K562 (cell line): ENCODE results near the gene TARS3. TPM values are rescaled to one million over a fixed set of nuclear protein-coding genes. Genes with fewer than 3 reads are reported as not detected.

Experiments
- ATF7 ChIP-seq: fragments of 450-650 bp; IDR thresholded peaks from 2 replicates; pipeline ENCODE4 v1.7.1; 2014; ENCODE audit warnings: mild to moderate bottlenecking, moderate library complexity
- BMI1 ChIP-seq: fragments of 150-350 bp; IDR thresholded peaks from 2 replicates; pipeline ENCODE4 v1.6.1; 2014; ENCODE audit warnings: low read length
- ELF2 ChIP-seq: fragments of 250-450 bp; sonication (Bioruptor Pico); IDR thresholded peaks from 2 replicates; pipeline ENCODE4 v1.5.0; 2021; ENCODE audit warnings: mild to moderate bottlenecking
- HNRNPLL ChIP-seq: fragments of 200-400 bp; formaldehyde crosslinking; IDR thresholded peaks from 2 replicates; pipeline ENCODE4 v1.6.1; 2017; ENCODE audit warnings: low read length, low read depth, mild to moderate bottlenecking; ENCODE audit not compliant: poor library complexity, severe bottlenecking
- HNRNPUL1 ChIP-seq: fragments of 200-400 bp; formaldehyde crosslinking; IDR thresholded peaks from 2 replicates; pipeline ENCODE4 v1.6.1; 2017; ENCODE audit warnings: low read length
- MBD2 ChIP-seq: sonication (generic); IDR thresholded peaks from 2 replicates; pipeline ENCODE4 v1.6.1; 2016; ENCODE audit warnings: low read depth, borderline replicate concordance
- NCOA6 ChIP-seq: fragments of 450-650 bp; IDR thresholded peaks from 2 replicates; pipeline ENCODE4 v1.6.1; 2017; ENCODE audit warnings: mild to moderate bottlenecking
- NR2C2 ChIP-seq, 2 experiments: fragments of 200-800 bp in 1 of 2; sonication (Bioruptor generic) in 1 of 2; sonication (generic) in 1 of 2; formaldehyde crosslinking in 1 of 2; IDR thresholded peaks; 2 replicates each; pipeline versions ENCODE4 v1.6.1 to v1.8.0; 2016 to 2022; ENCODE audit warnings: mild to moderate bottlenecking in 1 of 2, missing compliant biosample characterization in 1 of 2, missing genetic modification characterization in 1 of 2, missing genetic modification reagents in 1 of 2
- POLR3G ChIP-seq: IDR thresholded peaks from 2 replicates; pipeline ENCODE4 v1.6.1; 2011; ENCODE audit not compliant: insufficient read length, insufficient replicate concordance; ENCODE audit errors: extremely low read depth
- TEAD2 ChIP-seq: fragments of 450-650 bp; IDR thresholded peaks from 2 replicates; pipeline ENCODE4 v1.6.1; 2016; ENCODE audit warnings: missing genetic modification characterization, control low read depth, missing compliant biosample characterization
- ZEB2 ChIP-seq: fragments of 450-650 bp; IDR thresholded peaks from 2 replicates; pipeline ENCODE4 v1.6.1; 2016
- ZNF12 ChIP-seq: sonication (generic); formaldehyde crosslinking; IDR thresholded peaks from 2 replicates; pipeline ENCODE4 v1.4.0; 2020; ENCODE audit warnings: mild to moderate bottlenecking, missing genetic modification reagents
- ZNF316 ChIP-seq: fragments of 450-650 bp; IDR thresholded peaks from 2 replicates; pipeline ENCODE4 v1.6.1; 2016
- ZNF384 ChIP-seq: IDR thresholded peaks from 2 replicates; pipeline ENCODE4 v1.6.1; 2012; ENCODE audit warnings: low read depth, low read length, improper control_type of control experiment
- ZNF644 ChIP-seq: fragments of 200-800 bp; sonication (Bioruptor generic); IDR thresholded peaks from 2 replicates; pipeline ENCODE4 v1.6.1; 2016; ENCODE audit warnings: low read depth, missing genetic modification characterization, missing compliant biosample characterization
- polyA plus RNA-seq, 8 experiments: library from polyadenylated mRNA; depleted of rRNA in 4 of 8; stranded (reverse) in 5 of 8; unstranded in 3 of 8; fragments of >200 nt; fragmentation: Nextera tagmentation in 2 of 8; fragmentation: Illumina TruSeq in 1 of 8; extraction: Ambion mirVana in 2 of 8; extraction: Trizol in 1 of 8; gene quantifications; 2 replicates each; pipeline versions ENCODE4 v1.2.1 to v1.2.3, GENCODE V29; 2011 to 2014; ENCODE audit warnings: inconsistent platforms in 1 of 8, missing spikeins in 1 of 8
- total RNA-seq, 7 experiments: library from RNA; depleted of rRNA in 6 of 7; stranded (reverse); fragments of >200 nt in 6 of 7; fragmentation: Illumina TruSeq in 2 of 7; extraction: Trizol in 2 of 7; gene quantifications; 2 replicates each; pipeline versions ENCODE4 v1.2.1 to v1.2.3, GENCODE V29; 2011 to 2021; ENCODE audit warnings: low replicate concordance in 1 of 7
- TF ChIP-seq, protein P1 (sequence below): fragments of 450-650 bp; formaldehyde crosslinking; IDR thresholded peaks from 2 replicates; pipeline ENCODE4 v1.4.0; 2020; ENCODE audit warnings: mild to moderate bottlenecking, moderate library complexity
- TF ChIP-seq, protein P2 (sequence below), 3 experiments: IDR thresholded peaks in 2 of 3; conservative IDR thresholded peaks in 1 of 3; 2 replicates each; pipeline ENCODE4 v1.5.1; 2011 to 2012; ENCODE audit warnings: low read length in 3 of 3, mild to moderate bottlenecking in 3 of 3, control low read depth in 2 of 3, improper control_type of control experiment in 1 of 3, inconsistent platforms in 1 of 3, low read depth in 1 of 3, mixed read lengths in 1 of 3, moderate library complexity in 1 of 3; ENCODE audit not compliant: insufficient read depth in 2 of 3
- TF ChIP-seq, protein P3 (sequence below): IDR thresholded peaks from 2 replicates; pipeline ENCODE4 v1.6.1; 2011; ENCODE audit not compliant: insufficient read length; ENCODE audit errors: extremely low read depth
- TF ChIP-seq, protein P4 (sequence below), 2 experiments: fragments of 450-650 bp in 1 of 2; IDR thresholded peaks; 2 replicates each; pipeline ENCODE4 v1.6.1; 2011 to 2017; ENCODE audit warnings: low read depth in 2 of 2, antibody characterized with exemption in 1 of 2, borderline replicate concordance in 1 of 2, low read length in 1 of 2, mild to moderate bottlenecking in 1 of 2, mixed read lengths in 1 of 2; ENCODE audit not compliant: control insufficient read depth in 1 of 2

Gene TARS3
- total and polyA plus RNA-seq, 9 of the 15 experiments (the other 6 are each of a cell fraction or from before 2014, with no cell fraction given): 2.1 to 14.7 (median 9.8) TPM

DNA sequence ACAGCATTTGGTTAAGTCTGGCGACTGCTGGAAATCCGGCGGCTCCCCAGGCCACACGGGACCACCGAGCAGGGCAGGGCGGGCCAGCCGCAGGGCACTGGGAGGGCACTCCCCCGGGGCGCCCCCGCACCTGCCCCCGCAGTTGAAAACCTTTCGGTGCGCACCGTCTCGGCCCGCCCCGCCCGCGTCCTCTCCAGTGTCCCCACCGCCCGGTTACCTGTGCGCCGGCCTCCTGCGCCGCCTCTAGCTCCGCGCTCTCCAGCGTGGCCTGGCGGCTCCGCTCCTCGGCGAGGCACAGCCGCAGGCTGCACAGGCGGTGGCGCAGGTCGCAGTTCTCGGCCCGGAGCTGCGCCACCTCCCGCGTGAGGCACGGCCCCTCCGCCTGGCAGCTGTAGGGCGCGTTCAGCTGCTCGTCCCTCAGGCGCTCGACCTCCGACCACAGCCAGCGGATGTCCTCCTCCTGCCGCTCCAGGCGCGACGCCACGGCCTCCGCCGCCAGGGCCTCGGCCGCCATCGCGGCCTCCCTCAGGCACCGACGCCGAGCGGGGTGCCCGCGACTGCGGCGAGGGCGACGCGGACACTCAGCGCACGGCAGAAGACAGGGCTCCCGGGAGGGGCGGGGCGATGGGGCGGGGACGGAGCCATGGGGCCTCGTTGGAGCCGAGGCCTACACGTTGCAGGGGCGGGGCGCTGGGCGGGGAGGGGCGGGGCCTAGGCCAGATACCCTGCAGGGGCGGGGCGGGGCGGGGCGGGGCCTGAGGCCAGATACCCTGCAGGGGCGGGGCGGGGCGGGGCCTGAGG, at the start of gene TARS3 (continued):
- TF ChIP-seq, protein P1, sequence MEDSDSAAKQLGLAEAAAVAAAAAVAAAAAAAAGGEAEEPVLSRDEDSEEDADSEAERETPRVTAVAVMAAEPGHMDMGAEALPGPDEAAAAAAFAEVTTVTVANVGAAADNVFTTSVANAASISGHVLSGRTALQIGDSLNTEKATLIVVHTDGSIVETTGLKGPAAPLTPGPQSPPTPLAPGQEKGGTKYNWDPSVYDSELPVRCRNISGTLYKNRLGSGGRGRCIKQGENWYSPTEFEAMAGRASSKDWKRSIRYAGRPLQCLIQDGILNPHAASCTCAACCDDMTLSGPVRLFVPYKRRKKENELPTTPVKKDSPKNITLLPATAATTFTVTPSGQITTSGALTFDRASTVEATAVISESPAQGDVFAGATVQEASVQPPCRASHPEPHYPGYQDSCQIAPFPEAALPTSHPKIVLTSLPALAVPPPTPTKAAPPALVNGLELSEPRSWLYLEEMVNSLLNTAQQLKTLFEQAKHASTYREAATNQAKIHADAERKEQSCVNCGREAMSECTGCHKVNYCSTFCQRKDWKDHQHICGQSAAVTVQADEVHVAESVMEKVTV (CRISPR knock-in tag): no peak
- TF ChIP-seq ATF7 (peak; percentile 79), ZEB2 (peak; percentile 56; the same call in 1 of the 2 replicates), HNRNPLL (peak; percentile 77), TEAD2 (tag) (no peak), BMI1 (no peak), ZNF12 (0 out of 2 replicates have a peak, but pooled peaks have one; percentile 49), ELF2 (CRISPR knock-in tag) (no peak), ZNF316 (no peak), NCOA6 (peak; percentile 42; the same call in 1 of the 2 replicates), HNRNPUL1 (no peak), NR2C2 (CRISPR knock-in tag; IDR thresholded peaks at IDR 0.05) (peak; percentile 76), NR2C2 (tag; IDR thresholded peaks at IDR 0.05) (peak; percentile 72), MBD2 (no peak), ZNF384 (no peak), POLR3G (no peak), ZNF644 (no peak)
- TF ChIP-seq, protein P2, sequence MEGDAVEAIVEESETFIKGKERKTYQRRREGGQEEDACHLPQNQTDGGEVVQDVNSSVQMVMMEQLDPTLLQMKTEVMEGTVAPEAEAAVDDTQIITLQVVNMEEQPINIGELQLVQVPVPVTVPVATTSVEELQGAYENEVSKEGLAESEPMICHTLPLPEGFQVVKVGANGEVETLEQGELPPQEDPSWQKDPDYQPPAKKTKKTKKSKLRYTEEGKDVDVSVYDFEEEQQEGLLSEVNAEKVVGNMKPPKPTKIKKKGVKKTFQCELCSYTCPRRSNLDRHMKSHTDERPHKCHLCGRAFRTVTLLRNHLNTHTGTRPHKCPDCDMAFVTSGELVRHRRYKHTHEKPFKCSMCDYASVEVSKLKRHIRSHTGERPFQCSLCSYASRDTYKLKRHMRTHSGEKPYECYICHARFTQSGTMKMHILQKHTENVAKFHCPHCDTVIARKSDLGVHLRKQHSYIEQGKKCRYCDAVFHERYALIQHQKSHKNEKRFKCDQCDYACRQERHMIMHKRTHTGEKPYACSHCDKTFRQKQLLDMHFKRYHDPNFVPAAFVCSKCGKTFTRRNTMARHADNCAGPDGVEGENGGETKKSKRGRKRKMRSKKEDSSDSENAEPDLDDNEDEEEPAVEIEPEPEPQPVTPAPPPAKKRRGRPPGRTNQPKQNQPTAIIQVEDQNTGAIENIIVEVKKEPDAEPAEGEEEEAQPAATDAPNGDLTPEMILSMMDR (IDR thresholded peaks at IDR 0.05 in 2 of 3, conservative IDR thresholded peaks at IDR 0.05 in 1 of 3; ENCODE audit: insufficient read depth in 2 of 3, low read depth in 1 of 3, low read length in 3 of 3): peak; percentile 18 to 68 (median 47); a peak in 4 of 6 replicates
- TF ChIP-seq, protein P3, sequence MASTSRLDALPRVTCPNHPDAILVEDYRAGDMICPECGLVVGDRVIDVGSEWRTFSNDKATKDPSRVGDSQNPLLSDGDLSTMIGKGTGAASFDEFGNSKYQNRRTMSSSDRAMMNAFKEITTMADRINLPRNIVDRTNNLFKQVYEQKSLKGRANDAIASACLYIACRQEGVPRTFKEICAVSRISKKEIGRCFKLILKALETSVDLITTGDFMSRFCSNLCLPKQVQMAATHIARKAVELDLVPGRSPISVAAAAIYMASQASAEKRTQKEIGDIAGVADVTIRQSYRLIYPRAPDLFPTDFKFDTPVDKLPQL: no peak
- TF ChIP-seq, protein P4, sequence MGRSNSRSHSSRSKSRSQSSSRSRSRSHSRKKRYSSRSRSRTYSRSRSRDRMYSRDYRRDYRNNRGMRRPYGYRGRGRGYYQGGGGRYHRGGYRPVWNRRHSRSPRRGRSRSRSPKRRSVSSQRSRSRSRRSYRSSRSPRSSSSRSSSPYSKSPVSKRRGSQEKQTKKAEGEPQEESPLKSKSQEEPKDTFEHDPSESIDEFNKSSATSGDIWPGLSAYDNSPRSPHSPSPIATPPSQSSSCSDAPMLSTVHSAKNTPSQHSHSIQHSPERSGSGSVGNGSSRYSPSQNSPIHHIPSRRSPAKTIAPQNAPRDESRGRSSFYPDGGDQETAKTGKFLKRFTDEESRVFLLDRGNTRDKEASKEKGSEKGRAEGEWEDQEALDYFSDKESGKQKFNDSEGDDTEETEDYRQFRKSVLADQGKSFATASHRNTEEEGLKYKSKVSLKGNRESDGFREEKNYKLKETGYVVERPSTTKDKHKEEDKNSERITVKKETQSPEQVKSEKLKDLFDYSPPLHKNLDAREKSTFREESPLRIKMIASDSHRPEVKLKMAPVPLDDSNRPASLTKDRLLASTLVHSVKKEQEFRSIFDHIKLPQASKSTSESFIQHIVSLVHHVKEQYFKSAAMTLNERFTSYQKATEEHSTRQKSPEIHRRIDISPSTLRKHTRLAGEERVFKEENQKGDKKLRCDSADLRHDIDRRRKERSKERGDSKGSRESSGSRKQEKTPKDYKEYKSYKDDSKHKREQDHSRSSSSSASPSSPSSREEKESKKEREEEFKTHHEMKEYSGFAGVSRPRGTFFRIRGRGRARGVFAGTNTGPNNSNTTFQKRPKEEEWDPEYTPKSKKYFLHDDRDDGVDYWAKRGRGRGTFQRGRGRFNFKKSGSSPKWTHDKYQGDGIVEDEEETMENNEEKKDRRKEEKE (IDR thresholded peaks at IDR 0.05; ENCODE audit: borderline replicate concordance in 1 of 2, control insufficient read depth in 1 of 2, low read depth in 2 of 2, low read length in 1 of 2): no peak
